ENCODE data around the gene AMIGO1.

Gene AMIGO1

GRCh38 chr1:109532365-109533136 lies 23.0 kb upstream of the AMIGO1 start:
- peak; percentile 91 for DNase-seq (ENCODE audit: low spot score)

- no peak for DNase-seq (ENCODE audit: low spot score)
Measured at GRCh38 chr1:109531826-109532364, 22.4 kb upstream of the AMIGO1 start.

- DNase-seq (ENCODE audit: low spot score), result no peak
Measured at GRCh38 chr1:109531380-109531779, 21.9 kb upstream of the AMIGO1 start.

GRCh38 chr1:109530457-109531087 lies 21.0 kb upstream of the AMIGO1 start:
- DNase-seq (ENCODE audit: low spot score), result no peak

- no peak for DNase-seq (ENCODE audit: low spot score)
Measured at GRCh38 chr1:109529881-109530456, 20.4 kb upstream of the AMIGO1 start.

- DNase-seq (ENCODE audit: low spot score), result no peak
Measured at GRCh38 chr1:109528712-109529111, 19.2 kb upstream of the AMIGO1 start.

- DNase-seq (ENCODE audit: low spot score), result no peak
Measured at GRCh38 chr1:109527846-109528695, 18.5 kb upstream of the AMIGO1 start.

GRCh38 chr1:109527098-109527811 lies 17.7 kb upstream of the AMIGO1 start:
- DNase-seq (ENCODE audit: low spot score), result no peak

GRCh38 chr1:109523706-109524105 lies 14.2 kb upstream of the AMIGO1 start:
- DNase-seq (ENCODE audit: low spot score), result no peak

- no peak for DNase-seq (ENCODE audit: low spot score)
Measured at GRCh38 chr1:109522026-109522425, 12.5 kb upstream of the AMIGO1 start.

- DNase-seq (ENCODE audit: low spot score), result no peak
Measured at GRCh38 chr1:109521002-109521951, 11.8 kb upstream of the AMIGO1 start.

- DNase-seq (ENCODE audit: low spot score), result no peak
Measured at GRCh38 chr1:109517337-109517736, 7.8 kb upstream of the AMIGO1 start.

GRCh38 chr1:109516872-109517271 lies 7.3 kb upstream of the AMIGO1 start:
- DNase-seq (ENCODE audit: low spot score), result no peak

- DNase-seq (ENCODE audit: low spot score), result no peak
Measured at GRCh38 chr1:109514846-109515245, 5.3 kb upstream of the AMIGO1 start.

GRCh38 chr1:109513110-109513710 lies 3.7 kb upstream of the AMIGO1 start:
- no peak for DNase-seq (ENCODE audit: low spot score)

- DNase-seq (ENCODE audit: low spot score), result no peak
Measured at GRCh38 chr1:109508873-109509175, 703 bp downstream of the AMIGO1 start.

GRCh38 chr1:109508001-109508872 lies 1.3 kb downstream of the AMIGO1 start:
- no peak for DNase-seq (ENCODE audit: low spot score)

- DNase-seq (ENCODE audit: low spot score), result no peak
Measured at GRCh38 chr1:109504974-109505373, 4.6 kb downstream of the AMIGO1 start.

GRCh38 chr1:109503935-109504334 lies 5.6 kb downstream of the AMIGO1 start:
- DNase-seq (ENCODE audit: low spot score), result no peak
